Measurements from ENCODE around the gene XPO6. TPM values are rescaled to one million over a fixed set of nuclear protein-coding genes. Genes with fewer than 3 reads are reported as not detected.

XPO6 gene, protein sequence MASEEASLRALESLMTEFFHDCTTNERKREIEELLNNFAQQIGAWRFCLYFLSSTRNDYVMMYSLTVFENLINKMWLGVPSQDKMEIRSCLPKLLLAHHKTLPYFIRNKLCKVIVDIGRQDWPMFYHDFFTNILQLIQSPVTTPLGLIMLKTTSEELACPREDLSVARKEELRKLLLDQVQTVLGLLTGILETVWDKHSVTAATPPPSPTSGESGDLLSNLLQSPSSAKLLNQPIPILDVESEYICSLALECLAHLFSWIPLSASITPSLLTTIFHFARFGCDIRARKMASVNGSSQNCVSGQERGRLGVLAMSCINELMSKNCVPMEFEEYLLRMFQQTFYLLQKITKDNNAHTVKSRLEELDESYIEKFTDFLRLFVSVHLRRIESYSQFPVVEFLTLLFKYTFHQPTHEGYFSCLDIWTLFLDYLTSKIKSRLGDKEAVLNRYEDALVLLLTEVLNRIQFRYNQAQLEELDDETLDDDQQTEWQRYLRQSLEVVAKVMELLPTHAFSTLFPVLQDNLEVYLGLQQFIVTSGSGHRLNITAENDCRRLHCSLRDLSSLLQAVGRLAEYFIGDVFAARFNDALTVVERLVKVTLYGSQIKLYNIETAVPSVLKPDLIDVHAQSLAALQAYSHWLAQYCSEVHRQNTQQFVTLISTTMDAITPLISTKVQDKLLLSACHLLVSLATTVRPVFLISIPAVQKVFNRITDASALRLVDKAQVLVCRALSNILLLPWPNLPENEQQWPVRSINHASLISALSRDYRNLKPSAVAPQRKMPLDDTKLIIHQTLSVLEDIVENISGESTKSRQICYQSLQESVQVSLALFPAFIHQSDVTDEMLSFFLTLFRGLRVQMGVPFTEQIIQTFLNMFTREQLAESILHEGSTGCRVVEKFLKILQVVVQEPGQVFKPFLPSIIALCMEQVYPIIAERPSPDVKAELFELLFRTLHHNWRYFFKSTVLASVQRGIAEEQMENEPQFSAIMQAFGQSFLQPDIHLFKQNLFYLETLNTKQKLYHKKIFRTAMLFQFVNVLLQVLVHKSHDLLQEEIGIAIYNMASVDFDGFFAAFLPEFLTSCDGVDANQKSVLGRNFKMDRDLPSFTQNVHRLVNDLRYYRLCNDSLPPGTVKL
- total RNA-seq = 41.3 and 54.3 TPM in 2 replicates

DNA sequence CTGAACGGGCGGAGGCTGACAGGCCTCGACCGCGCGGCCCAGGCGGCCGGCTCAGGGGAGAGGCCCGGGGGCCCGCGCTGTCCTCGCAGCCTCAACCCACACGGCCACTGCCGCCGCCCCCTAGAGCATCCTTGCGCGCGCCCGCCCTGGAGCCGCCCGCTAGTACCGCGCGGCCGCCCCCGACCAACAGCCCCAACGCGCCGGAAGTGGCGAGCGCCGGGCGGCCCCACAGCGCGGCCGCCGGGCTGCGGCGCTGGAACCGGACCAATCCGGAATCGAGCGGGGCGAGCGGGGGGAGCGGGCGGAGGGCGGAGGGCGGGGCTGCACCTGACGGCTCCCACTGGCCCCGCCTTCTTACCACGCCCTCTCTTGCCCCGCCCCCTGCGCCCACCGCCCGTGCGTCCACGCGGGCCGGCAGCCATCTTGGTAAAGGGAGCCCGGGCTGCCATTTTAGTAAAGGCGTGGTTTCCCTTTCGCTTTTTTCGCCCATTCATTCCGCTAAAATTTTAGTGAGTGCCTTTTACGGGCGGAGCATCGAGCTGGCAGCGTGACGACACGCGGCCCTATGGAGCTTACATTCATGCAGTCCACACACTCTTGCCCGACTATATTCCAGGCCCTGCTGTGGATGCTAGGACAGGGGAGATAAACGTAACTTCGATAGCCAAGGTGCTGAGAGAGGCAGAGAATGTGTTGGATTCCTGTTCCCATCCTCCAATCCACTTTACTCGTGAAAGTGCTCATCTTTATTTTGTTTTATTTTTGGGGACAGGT is at the start of gene XPO6:
Gene XPO6, minus strand, starts transcription at position 208 of the 774 bp plus-strand sequence. CDS start 597 bp downstream, outside the sequence.

DNA sequence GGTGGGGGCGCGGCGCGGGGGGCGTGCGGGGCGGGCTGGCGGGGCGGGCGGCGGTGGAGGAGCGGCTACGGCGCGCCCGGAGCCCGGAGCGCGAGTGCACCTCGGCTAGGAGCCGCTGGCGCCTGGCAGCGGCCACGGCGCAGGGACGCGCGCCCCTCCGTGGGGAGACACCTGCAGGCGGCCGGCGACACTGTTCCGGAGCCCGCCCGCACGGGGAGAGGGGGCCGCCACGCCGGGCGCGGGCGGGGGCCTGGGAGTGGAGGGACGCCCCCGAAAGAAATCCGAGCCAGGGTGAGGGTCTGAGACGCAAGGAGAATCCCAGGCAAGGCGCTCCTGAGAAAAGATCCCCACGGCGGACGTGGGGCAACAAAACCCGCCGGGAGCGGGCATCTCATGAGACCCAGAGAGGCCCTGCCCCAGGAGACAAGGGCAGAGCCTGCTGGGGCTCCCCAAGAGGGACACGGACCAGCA is 148.1 kb downstream of the XPO6 start, which contains the start of gene GSG1L:
Gene GSG1L, minus strand, starts transcription at position 124 of the 471 bp plus-strand sequence. CDS start 290 bp downstream, outside the sequence.

Other genes starting within 250 kb of the XPO6 start
- not detected in 2 replicates for gene GSG1L, start 148.3 kb downstream of the XPO6 start, total RNA-seq
- gene SBK1, start 80.6 kb upstream of the XPO6 start, total RNA-seq = under 0.01 TPM in 2 replicates
- gene NPIPB6, start 151.5 kb upstream of the XPO6 start, total RNA-seq = 0.43 TPM in 1 of 2 replicates, not detected in the other
- gene EIF3CL, start 191.9 kb upstream of the XPO6 start, total RNA-seq = 96.3 and 103 TPM in 2 replicates

Measured in dermis lymphatic vessel endothelial cell (primary cell).